AG09309 (cell line): ENCODE data around the gene SCNM1.

ENCODE experiments used
- DNase-seq: peaks from one replicate; pipeline ENCODE4 v3.0.0-alpha.2; 2010; ENCODE audit warnings: low read depth
- H3K4me3 ChIP-seq: 2 replicates; pipeline ENCODE4 v1.5.1; 2011; ENCODE audit warnings: mild to moderate bottlenecking, low read depth, low read length, moderate library complexity; ENCODE audit not compliant: control insufficient read depth
- CTCF ChIP-seq: IDR thresholded peaks from 2 replicates; pipeline ENCODE4 v1.5.1; 2011; ENCODE audit warnings: mild to moderate bottlenecking, low read depth, low read length, inconsistent platforms; ENCODE audit not compliant: insufficient read depth, control insufficient read depth; ENCODE audit errors: missing control alignments

The SCNM1 gene

GRCh38 chr1:151165738-151166504 lies at the start of gene SCNM1, which contains the start of gene LYSMD1:
Gene SCNM1 (plus strand): TSS chr1:151166144. CDS start chr1:151166153, 9 bp downstream.
Gene LYSMD1 (minus strand): TSS chr1:151165902. CDS start chr1:151165258, 644 bp downstream.
- peak; percentile 95 for DNase-seq
- H3K4me3 ChIP-seq = peak within 1 kb of the TSS; percentile 76
- peak; percentile 3 for TF ChIP-seq CTCF

GRCh38 chr1:151124763-151125403 lies 41.1 kb upstream of the SCNM1 start:
- DNase-seq = no peak
- TF ChIP-seq CTCF = no peak
- H3K4me3 ChIP-seq = no peak overlapping the region

- no peak for DNase-seq
- no peak overlapping the region for H3K4me3 ChIP-seq
- TF ChIP-seq CTCF = no peak
Observed at GRCh38 chr1:151128800-151129199, 37.1 kb upstream of the SCNM1 start.

- peak; percentile 23 for DNase-seq
- TF ChIP-seq CTCF = no peak
Observed at GRCh38 chr1:151130987-151131586, 34.9 kb upstream of the SCNM1 start.

GRCh38 chr1:151131701-151132334 lies 34.1 kb upstream of the SCNM1 start:
- no peak for DNase-seq
- TF ChIP-seq CTCF = no peak
- H3K4me3 ChIP-seq = peak overlapping the region; percentile 36

More at GRCh38 chr1:151130987-151131586, 34.9 kb upstream of the SCNM1 start:
- peak overlapping the region; percentile 36 for H3K4me3 ChIP-seq

- no peak for TF ChIP-seq CTCF
- H3K4me3 ChIP-seq = no peak overlapping the region
Observed at GRCh38 chr1:151132335-151133017, 33.5 kb upstream of the SCNM1 start.

More at GRCh38 chr1:151132335-151133017, 33.5 kb upstream of the SCNM1 start:
- DNase-seq = no peak
